GM18858 (cell line): ENCODE results near the gene ARHGAP32.

Source experiments
- ATAC-seq: cut with Tn5 transposase; IDR thresholded peaks from one replicate; pipeline ENCODE4 v1.9.1; 2021; ENCODE audit not compliant: unreplicated experiment

The ARHGAP32 gene

GRCh38 chr11:128917144-128917724, 274.9 kb downstream of the ARHGAP32 start:
- no peak for ATAC-seq

GRCh38 chr11:128916681-128917080, 275.4 kb downstream of the ARHGAP32 start:
- ATAC-seq = no peak

- ATAC-seq = no peak
Observed at GRCh38 chr11:128916037-128916572, 276.0 kb downstream of the ARHGAP32 start.

GRCh38 chr11:128915149-128915521, 277.0 kb downstream of the ARHGAP32 start:
- no peak for ATAC-seq
